Psoas muscle (tissue), 8 donors: ENCODE data around the gene FUT2. TPM values are rescaled to one million over a fixed set of nuclear protein-coding genes. Genes with fewer than 3 reads are reported as not detected.

Experiments used
- ATAC-seq, 4 donors: fragments of 200-7000 bp; cut with Tn5 transposase; one replicate each; pipeline ENCODE4 v1.9.1; 2020; ENCODE audit warnings: moderate library complexity in 3 of 4, mild to moderate bottlenecking in 2 of 4
- DNase-seq, 2 donors: peaks; one replicate each; pipeline ENCODE4 v3.0.0-alpha.2; 2020
- H3K27ac ChIP-seq: fragments of 200-600 bp; one replicate; pipeline ENCODE4 v1.8.0; 2022
- H3K27me3 ChIP-seq, 3 donors: fragments of 200-600 bp in 1 of 3; one replicate each; pipeline versions ENCODE4 v1.6.1 to v1.8.0; 2013 to 2022; ENCODE audit warnings: low read length in 2 of 3, mild to moderate bottlenecking in 2 of 3, moderate library complexity in 1 of 3; ENCODE audit not compliant: insufficient read depth in 3 of 3
- H3K36me3 ChIP-seq, 2 donors: fragments of 200-600 bp in 1 of 2; one replicate each; pipeline versions ENCODE4 v1.6.1 to v1.8.0; 2013 to 2022; ENCODE audit warnings: low read depth in 1 of 2, mild to moderate bottlenecking in 1 of 2, moderate library complexity in 1 of 2; ENCODE audit not compliant: insufficient read depth in 1 of 2
- H3K4me1 ChIP-seq: fragments of 200-600 bp; one replicate; pipeline ENCODE4 v1.8.0; 2022
- H3K4me3 ChIP-seq: fragments of 200-600 bp; one replicate; pipeline ENCODE4 v1.8.0; 2022; ENCODE audit warnings: mild to moderate bottlenecking
- H3K9me3 ChIP-seq: fragments of 200-600 bp; one replicate; pipeline ENCODE4 v1.8.0; 2022
- CTCF ChIP-seq: fragments of 200-600 bp; IDR thresholded peaks from one replicate; pipeline ENCODE4 v1.8.0; 2022; ENCODE audit warnings: antibody characterized with exemption
- WGBS, 3 donors: extraction: QIAGEN DNeasy Blood & Tissue Kit; methylation state at CpG; one replicate each; pipeline versions ENCODE4 v1.1.6 to v1.1.7; 2013; 5-methylcytosine and 5-hydroxymethylcytosine counted together
- intact Hi-C, 2 donors: fragments of 100-400 bp; cut with DNase I; formaldehyde crosslinking; loops; one replicate each; pipeline versions ENCODE4 v1.11.0 to v1.14.2; 2022
- polyA plus RNA-seq, 3 donors: library from polyadenylated mRNA; stranded (reverse); fragments of 200-250 nt; gene quantifications; one replicate each; pipeline ENCODE4 v1.2.3, GENCODE V29; 2013
- total RNA-seq, 4 donors: library from RNA; stranded (reverse); fragmentation: NEBNext Ultra II Directional in 2 of 4; extraction: Animal tissue kit (Norgen Biotek cat#: 25700) in 2 of 4; gene quantifications; one replicate each; pipeline versions ENCODE4 v1.2.1 to v1.2.4, GENCODE V29; 2021 to 2023
- donor health status: healthy with polysubstance abuse.
- donor health status: DM: no; HTN: no; CAD: no; lungs with moderate emphysema.
- donor health status: Bipolar disorder and iron deficiency.
- donor health status: healthy.
- donor health status: DM: yes; HTN: yes; CAD: no.
- donor health status: DM: no; HTN: no; CAD: no.
- donor health status: DM: no; HTN: no; CAD: no.
- donor health status: DM: yes; HTN: yes; CAD: no.

FUT2 gene
- total and polyA plus RNA-seq, 7 donors, result not detected

- no peak for ATAC-seq
Measured at GRCh38 chr19:48664476-48664875, 31.3 kb upstream of the FUT2 start.

GRCh38 chr19:48665786-48666185 is 30.0 kb upstream of the FUT2 start:
- Histone ChIP-seq H3K4me3 (no peak overlapping the region), H3K27ac (no peak overlapping the region), H3K9me3 (no peaks in the 10 kb centered on the region), H3K4me1 (no peaks in the 10 kb centered on the region), H3K27me3 (no peaks in the 10 kb centered on the region), H3K36me3 (no peaks in the 10 kb centered on the region)
- ATAC-seq (no peak), DNase-seq (no peak)
- intact Hi-C loops, result no loop called here
- TF ChIP-seq CTCF, result no peak
- 85 to 92% (median 88%) methylated on average over 6 of the region's 6 CpGs for WGBS, 3 donors

More at GRCh38 chr19:48664476-48664875, 31.3 kb upstream of the FUT2 start:
- H3K4me1 ChIP-seq, result no peaks in the 10 kb centered on the region
- no peaks in the 10 kb centered on the region for H3K27me3 ChIP-seq
- WGBS, 3 donors, result 84 to 89% (median 87%) methylated on average over 14 of the region's 14 CpGs
- H3K36me3 ChIP-seq, result no peaks in the 10 kb centered on the region
- no peak for TF ChIP-seq CTCF
- H3K4me3 ChIP-seq, result no peak overlapping the region
- intact Hi-C loops, result no loop called here
- no peaks in the 10 kb centered on the region for H3K9me3 ChIP-seq
- H3K27ac ChIP-seq, result no peak overlapping the region
- no peak for DNase-seq

- no peaks in the 10 kb centered on the region for H3K9me3 ChIP-seq
- H3K27me3 ChIP-seq, result no peaks in the 10 kb centered on the region
- no peaks in the 10 kb centered on the region for H3K4me1 ChIP-seq
- 36 to 59% (median 53%) methylated on average over 3 of the region's 3 CpGs for WGBS, 3 donors
- intact Hi-C loops, result no loop called here
- no peak for ATAC-seq
- no peaks in the 10 kb centered on the region for H3K36me3 ChIP-seq
- no peak overlapping the region for H3K4me3 ChIP-seq
- TF ChIP-seq CTCF, result no peak
- no peak overlapping the region for H3K27ac ChIP-seq
- no peak for DNase-seq
Measured at GRCh38 chr19:48668332-48668731, 27.4 kb upstream of the FUT2 start.

GRCh38 chr19:48668761-48669160 is 27.0 kb upstream of the FUT2 start:
- H3K4me1 ChIP-seq, result no peaks in the 10 kb centered on the region
- H3K27ac ChIP-seq, result no peak overlapping the region
- no peak for TF ChIP-seq CTCF
- H3K36me3 ChIP-seq, result no peaks in the 10 kb centered on the region
- DNase-seq, result no peak
- no peak for ATAC-seq
- no peaks in the 10 kb centered on the region for H3K9me3 ChIP-seq
- H3K27me3 ChIP-seq, result no peaks in the 10 kb centered on the region
- intact Hi-C loops, result no loop called here
- 95 to 97% (median 95%) methylated on average over 2 of the region's 2 CpGs for WGBS, 3 donors
- no peak overlapping the region for H3K4me3 ChIP-seq
